ENCODE data around the gene EMP2.
"Not testable (repeated sequence)": the region's sequence is repeated elsewhere in the genome, so short reads cannot be mapped to it uniquely, and the experiment has no call there.

EMP2 gene

GRCh38 chr16:10577305-10578202, 2.8 kb downstream of the EMP2 start:
- no peak for DNase-seq (ENCODE audit: low spot score)

GRCh38 chr16:10576390-10577304, 3.8 kb downstream of the EMP2 start:
- DNase-seq (ENCODE audit: low spot score), result no peak

- DNase-seq (ENCODE audit: low spot score), result no peak
Measured at GRCh38 chr16:10575506-10576130, 4.8 kb downstream of the EMP2 start.

- no peak for DNase-seq (ENCODE audit: low spot score)
Measured at GRCh38 chr16:10572611-10573010, 7.8 kb downstream of the EMP2 start.

- no peak for DNase-seq (ENCODE audit: low spot score)
Measured at GRCh38 chr16:10571354-10571753, 9.0 kb downstream of the EMP2 start.

- no peak for DNase-seq (ENCODE audit: low spot score)
Measured at GRCh38 chr16:10569621-10570020, 10.8 kb downstream of the EMP2 start.

- no peak for DNase-seq (ENCODE audit: low spot score)
Measured at GRCh38 chr16:10566613-10567012, 13.8 kb downstream of the EMP2 start.

DNA sequence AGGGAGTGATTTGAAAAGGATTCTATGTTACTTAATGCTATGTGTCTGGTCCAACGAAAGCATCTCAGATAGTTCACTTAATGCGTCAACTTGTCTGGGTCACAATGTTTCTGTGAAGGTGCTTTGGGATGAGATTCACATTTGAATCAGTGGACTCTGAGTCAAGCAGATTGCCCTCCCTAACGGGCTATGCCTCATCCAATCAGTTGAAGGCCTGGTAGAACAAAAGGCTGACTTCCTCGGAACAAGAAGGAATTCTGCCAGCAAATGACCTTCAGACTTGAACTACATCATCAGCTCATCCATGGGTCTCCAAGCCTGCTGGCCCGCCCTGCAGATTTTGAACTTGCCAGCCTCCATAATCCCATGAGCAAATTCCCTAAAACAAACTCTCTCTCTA, 15.2 kb downstream of the EMP2 start:
- DNase-seq (ENCODE audit: low spot score), result no peak

DNA sequence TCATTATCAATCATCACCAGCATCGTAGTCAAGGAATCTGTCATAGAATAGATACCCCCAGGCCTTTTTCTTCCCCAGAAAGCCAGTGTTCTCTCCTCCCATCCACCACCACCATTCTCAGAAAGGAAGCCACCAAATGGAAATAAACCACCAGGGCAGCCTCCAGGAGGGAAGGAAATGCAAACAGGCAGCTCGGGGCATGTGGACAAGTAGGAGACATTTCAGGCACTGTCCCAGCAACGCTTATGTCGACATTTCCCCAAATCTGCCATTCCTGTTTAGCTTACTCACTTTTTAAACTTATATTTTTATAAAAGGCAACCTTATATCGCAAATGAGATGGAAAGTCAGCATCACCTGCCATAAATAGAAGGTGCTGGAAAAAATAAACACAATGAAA, 15.8 kb downstream of the EMP2 start:
- no peak for DNase-seq (ENCODE audit: low spot score)

DNA sequence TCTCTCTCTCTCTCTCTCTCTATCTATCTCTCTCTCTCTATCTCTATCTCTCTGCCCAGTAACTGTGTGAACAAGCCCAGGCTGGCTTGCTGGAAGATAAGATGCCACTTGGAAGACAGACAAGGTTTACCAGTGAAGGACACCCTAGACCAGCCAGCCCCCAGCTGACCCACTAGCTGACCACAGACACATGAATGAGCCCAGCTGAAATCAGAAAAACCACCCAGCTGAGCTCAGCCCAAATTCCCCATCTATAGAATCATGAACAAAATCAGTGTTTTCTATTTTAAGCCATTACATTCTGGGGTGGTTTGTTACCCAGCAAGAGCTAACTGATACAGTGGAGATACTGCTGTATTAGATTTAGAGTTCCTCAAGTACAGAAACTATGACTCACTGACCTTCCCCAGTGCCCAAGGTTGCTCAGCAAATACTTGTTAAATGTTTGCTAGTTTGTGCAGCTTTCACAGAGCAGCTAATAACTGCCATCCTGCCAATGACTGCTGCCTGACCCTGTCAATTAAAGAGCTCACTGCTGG, 18.0 kb downstream of the EMP2 start:
- DNase-seq (ENCODE audit: low spot score), result no peak

GRCh38 chr16:10561425-10561824, 19.0 kb downstream of the EMP2 start:
- DNase-seq (ENCODE audit: low spot score), result no peak

GRCh38 chr16:10561001-10561400, 19.4 kb downstream of the EMP2 start:
- DNase-seq (ENCODE audit: low spot score), result no peak

DNA sequence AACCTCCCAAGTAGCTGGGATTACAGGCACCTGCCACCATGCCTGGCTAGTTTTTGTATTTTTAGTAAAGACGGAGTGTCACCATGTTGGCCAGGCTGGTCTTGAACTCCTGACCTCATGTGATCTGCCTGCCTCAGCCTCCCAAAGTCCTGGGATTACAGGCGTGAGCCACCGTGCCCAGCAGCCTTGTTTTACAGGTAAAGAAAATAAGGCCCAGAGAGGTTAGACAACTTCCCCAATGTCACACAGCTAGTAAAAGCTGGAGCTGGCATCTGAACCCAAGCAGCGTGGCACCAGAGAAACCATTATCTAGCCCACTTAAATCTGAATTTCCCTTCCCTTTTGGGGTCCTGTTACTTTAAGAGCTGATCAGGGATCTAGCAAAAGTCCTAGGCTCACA, 20.6 kb downstream of the EMP2 start:
- not testable (repeated sequence) for DNase-seq (ENCODE audit: low spot score)

- no peak for DNase-seq (ENCODE audit: low spot score)
Measured at GRCh38 chr16:10558746-10559641, 21.4 kb downstream of the EMP2 start.

- DNase-seq (ENCODE audit: low spot score), result no peak
Measured at GRCh38 chr16:10558305-10558704, 22.1 kb downstream of the EMP2 start.

- DNase-seq (ENCODE audit: low spot score), result no peak
Measured at GRCh38 chr16:10557750-10558149, 22.6 kb downstream of the EMP2 start.

GRCh38 chr16:10556236-10556635, 24.2 kb downstream of the EMP2 start:
- no peak for DNase-seq (ENCODE audit: low spot score)

- DNase-seq (ENCODE audit: low spot score), result no peak
Measured at GRCh38 chr16:10554569-10554968, 25.8 kb downstream of the EMP2 start.

GRCh38 chr16:10552998-10553491, 27.4 kb downstream of the EMP2 start:
- DNase-seq (ENCODE audit: low spot score), result peak; percentile 53

- DNase-seq (ENCODE audit: low spot score), result no peak
Measured at GRCh38 chr16:10552281-10552680, 28.1 kb downstream of the EMP2 start.

- no peak for DNase-seq (ENCODE audit: low spot score)
Measured at GRCh38 chr16:10551881-10552280, 28.5 kb downstream of the EMP2 start.
